DND-41 (cell line): Measurements from ENCODE around the gene OR5B12.
A peak's percentile ranks its signal among the peaks of the same experiment; 100 is the strongest.

Experiments
- ATAC-seq: fragments of 200-7000 bp; cut with Tn5 transposase; 3 replicates; pipeline ENCODE4 v1.9.1; 2021; ENCODE audit warnings: low read depth; ENCODE audit not compliant: insufficient read depth
- DNase-seq: peaks from one replicate; pipeline ENCODE4 v3.0.0-alpha.2; 2020
- H2AFZ ChIP-seq: 2 replicates; pipeline ENCODE4 v1.6.0; 2012; ENCODE audit warnings: low read depth, low read length
- H3K27ac ChIP-seq: 2 replicates; pipeline ENCODE4 v1.5.1; 2012; ENCODE audit warnings: low read length, inconsistent platforms
- H3K27me3 ChIP-seq: fragments of 200-600 bp; sonication (generic); 2 replicates; pipeline ENCODE4 v1.6.0; 2012; ENCODE audit warnings: low read length, mild to moderate bottlenecking, inconsistent platforms; ENCODE audit not compliant: insufficient read depth, poor library complexity
- H3K36me3 ChIP-seq: 2 replicates; pipeline ENCODE4 v1.5.1; 2012; ENCODE audit warnings: low read length, inconsistent platforms; ENCODE audit not compliant: insufficient read depth
- H3K4me1 ChIP-seq: 2 replicates; pipeline ENCODE4 v1.5.1; 2012; ENCODE audit warnings: mild to moderate bottlenecking, low read length; ENCODE audit not compliant: insufficient read depth
- H3K4me2 ChIP-seq: 2 replicates; pipeline ENCODE4 v1.6.0; 2012; ENCODE audit warnings: mild to moderate bottlenecking, moderate library complexity, low read length, inconsistent platforms; ENCODE audit not compliant: insufficient read depth
- H3K4me3 ChIP-seq, 2 experiments: fragments of 200-600 bp in 1 of 2; shearing (Covaris generic) in 1 of 2; 2 replicates each; pipeline ENCODE4 v1.5.1; 2012 to 2016; ENCODE audit warnings: inconsistent platforms in 2 of 2, low read length in 2 of 2, mild to moderate bottlenecking in 2 of 2, low read depth in 1 of 2, moderate library complexity in 1 of 2
- H3K79me2 ChIP-seq: 2 replicates; pipeline ENCODE4 v1.6.0; 2012; ENCODE audit warnings: low read length, inconsistent platforms; ENCODE audit not compliant: insufficient read depth
- H3K9ac ChIP-seq: 2 replicates; pipeline ENCODE4 v1.6.0; 2012; ENCODE audit warnings: low read depth, mild to moderate bottlenecking, inconsistent platforms, low read length, moderate library complexity
- H3K9me3 ChIP-seq: 2 replicates; pipeline ENCODE4 v1.5.1; 2012; ENCODE audit warnings: low read length, moderate library complexity, mild to moderate bottlenecking, inconsistent platforms; ENCODE audit not compliant: insufficient read depth, severe bottlenecking
- H4K20me1 ChIP-seq: 2 replicates; pipeline ENCODE4 v1.6.0; 2012; ENCODE audit warnings: low read length; ENCODE audit not compliant: insufficient read depth
- CTCF ChIP-seq: IDR thresholded peaks from 2 replicates; pipeline ENCODE4 v1.5.1; 2012; ENCODE audit warnings: borderline replicate concordance, low read length, moderate library complexity, mild to moderate bottlenecking; ENCODE audit not compliant: poor library complexity, severe bottlenecking; ENCODE audit errors: extremely low read depth
- EZH2 ChIP-seq: IDR thresholded peaks from 3 replicates; pipeline ENCODE4 v1.6.1; 2012; ENCODE audit warnings: borderline replicate concordance, low read depth, mild to moderate bottlenecking, moderate library complexity, low read length, inconsistent platforms; ENCODE audit not compliant: severe bottlenecking

Gene OR5B12

GRCh38 chr11:58471892-58472291 lies 29.9 kb upstream of the OR5B12 start:
- ATAC-seq (no peak), DNase-seq (no peak)
- Histone ChIP-seq H3K9me3 (peaks cover 7% of the 10 kb centered on the region), H3K27ac (no peak overlapping the region), H3K4me2 (no peak overlapping the region), H3K4me1 (no peaks in the 10 kb centered on the region), H3K4me3 (no peak overlapping the region), H3K27me3 (no peaks in the 10 kb centered on the region), H3K9ac (no peak overlapping the region), H2AFZ (no peak overlapping the region), H3K36me3 (no peaks in the 10 kb centered on the region), H3K79me2 (no peaks in the 10 kb centered on the region), H4K20me1 (no peaks in the 10 kb centered on the region)
- TF ChIP-seq CTCF = no peak
- no peak for TF ChIP-seq EZH2

GRCh38 chr11:58466293-58466692 lies 24.3 kb upstream of the OR5B12 start:
- Histone ChIP-seq H3K4me2 (no peak overlapping the region), H3K4me1 (no peaks in the 10 kb centered on the region), H3K4me3 (no peak overlapping the region), H3K27me3 (no peaks in the 10 kb centered on the region), H2AFZ (no peak overlapping the region), H3K36me3 (no peaks in the 10 kb centered on the region), H3K9ac (no peak overlapping the region), H3K27ac (no peak overlapping the region), H4K20me1 (no peaks in the 10 kb centered on the region), H3K9me3 (no peaks in the 10 kb centered on the region), H3K79me2 (no peaks in the 10 kb centered on the region)
- ATAC-seq (no peak), DNase-seq (no peak)
- no peak for TF ChIP-seq EZH2
- no peak for TF ChIP-seq CTCF

- DNase-seq (no peak), ATAC-seq (no peak)
- H2AFZ ChIP-seq = no peak overlapping the region
- TF ChIP-seq EZH2 (no peak), CTCF (no peak)
- no peak overlapping the region for H3K9ac ChIP-seq
- no peak overlapping the region for H3K4me2 ChIP-seq
- no peaks in the 10 kb centered on the region for H3K9me3 ChIP-seq
- no peak overlapping the region for H3K27ac ChIP-seq
- no peaks in the 10 kb centered on the region for H3K36me3 ChIP-seq
- no peak overlapping the region for H3K4me3 ChIP-seq
- no peaks in the 10 kb centered on the region for H3K4me1 ChIP-seq
- H3K79me2 ChIP-seq = no peaks in the 10 kb centered on the region
- H3K27me3 ChIP-seq = no peaks in the 10 kb centered on the region
- no peaks in the 10 kb centered on the region for H4K20me1 ChIP-seq
Observed at GRCh38 chr11:58465690-58466089, 23.7 kb upstream of the OR5B12 start.

DNA sequence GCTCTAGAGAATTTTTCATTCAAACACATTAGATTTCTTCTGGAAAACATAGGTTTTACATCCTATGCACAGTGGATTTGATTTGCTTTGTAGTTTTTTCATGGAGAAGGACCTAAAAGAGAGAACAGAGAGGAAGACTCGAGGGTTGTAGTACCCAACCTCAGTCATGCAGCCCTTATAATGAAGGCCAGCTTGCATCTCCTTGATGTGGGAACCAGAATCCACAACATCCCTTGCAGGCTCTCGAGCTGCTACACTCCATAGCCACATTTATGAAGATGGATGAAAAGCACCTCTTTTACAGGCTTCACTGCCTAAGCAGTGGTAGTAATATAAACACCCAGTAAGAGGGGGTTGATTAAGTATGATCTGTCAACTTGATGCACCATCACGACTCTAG lies 9.5 kb upstream of the OR5B12 start:
- H3K4me3 ChIP-seq = no peak overlapping the region
- peak; percentile 75 for ATAC-seq

More for the DNA sequence above, 9.5 kb upstream of the OR5B12 start:
- TF ChIP-seq EZH2 (no peak), CTCF (no peak)
- H3K27me3 ChIP-seq = no peaks in the 10 kb centered on the region
- no peak overlapping the region for H2AFZ ChIP-seq
- H3K4me2 ChIP-seq = no peak overlapping the region
- H3K9me3 ChIP-seq = no peaks in the 10 kb centered on the region
- H3K79me2 ChIP-seq = no peaks in the 10 kb centered on the region
- H3K9ac ChIP-seq = no peak overlapping the region
- no peaks in the 10 kb centered on the region for H3K36me3 ChIP-seq
- DNase-seq = peak; percentile 18
- no peak overlapping the region for H3K27ac ChIP-seq
- no peaks in the 10 kb centered on the region for H3K4me1 ChIP-seq
- no peaks in the 10 kb centered on the region for H4K20me1 ChIP-seq
